GM18951 (cell line): Measurements from ENCODE around the gene STAB1.

Source experiments
- POLR2A ChIP-seq: IDR thresholded peaks from 4 replicates; pipeline ENCODE4 v1.6.1; 2011; ENCODE audit warnings: mild to moderate bottlenecking; ENCODE audit not compliant: insufficient read length, insufficient read depth; ENCODE audit errors: extremely low read depth
- in situ Hi-C: fragments of 300-500 bp; cut with MboI; formaldehyde crosslinking; loops from one replicate; pipeline ENCODE4 v1.12.0; 2022; ENCODE audit warnings: low sequenced_read_pairs, mixed read lengths, inconsistent platforms; ENCODE audit not compliant: unreplicated experiment

STAB1 gene

DNA sequence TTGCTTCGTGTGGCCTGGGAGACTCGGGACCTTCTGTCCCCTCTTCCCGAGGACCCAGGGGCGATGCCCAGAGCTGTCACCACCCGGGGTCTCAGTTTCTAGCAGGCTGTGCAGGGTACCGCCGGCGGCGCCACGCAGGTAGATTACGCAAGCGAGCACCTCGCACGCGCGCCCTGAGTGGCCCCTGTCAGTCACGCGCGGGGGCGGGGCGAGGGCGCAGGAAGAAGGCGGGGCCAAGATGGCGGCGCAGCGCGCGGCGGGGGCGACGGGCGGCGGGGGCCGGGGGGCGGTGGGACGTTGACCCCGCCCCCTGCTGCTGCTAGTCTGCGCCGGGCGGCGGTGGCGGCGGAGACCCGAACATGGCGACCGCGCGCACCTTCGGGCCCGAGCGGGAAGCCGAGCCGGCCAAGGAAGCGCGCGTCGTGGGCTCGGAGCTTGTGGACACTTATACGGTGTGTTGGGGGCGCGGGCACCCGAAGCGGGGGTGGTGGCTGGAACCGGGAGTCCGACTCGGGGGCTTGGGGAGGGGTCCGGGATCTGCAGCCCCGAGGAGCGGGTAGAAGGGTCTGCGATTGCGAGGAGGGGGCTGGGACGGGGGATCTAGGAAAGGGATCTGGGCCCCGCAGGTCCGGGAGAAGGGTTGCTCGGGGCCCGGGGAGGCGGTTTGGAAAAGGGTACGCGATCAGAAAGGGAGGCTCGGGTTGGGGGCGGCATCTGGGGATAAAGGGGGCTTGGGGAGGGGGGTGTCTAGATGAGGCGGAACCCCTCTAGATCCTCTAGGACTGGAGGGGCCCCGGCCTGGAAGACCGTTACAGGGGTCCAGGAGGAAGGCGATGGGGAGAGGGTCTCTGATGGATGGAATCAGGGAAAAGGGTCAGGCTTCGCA lies 39.6 kb upstream of the STAB1 start, which contains the start of gene NISCH:
Gene NISCH (plus strand): TSS at position 322 of the 886 bp plus-strand sequence. CDS start 38 bp downstream, at position 360.
- TF ChIP-seq POLR2A = peak; percentile 91
- in situ Hi-C loops = no loop called here

DNA sequence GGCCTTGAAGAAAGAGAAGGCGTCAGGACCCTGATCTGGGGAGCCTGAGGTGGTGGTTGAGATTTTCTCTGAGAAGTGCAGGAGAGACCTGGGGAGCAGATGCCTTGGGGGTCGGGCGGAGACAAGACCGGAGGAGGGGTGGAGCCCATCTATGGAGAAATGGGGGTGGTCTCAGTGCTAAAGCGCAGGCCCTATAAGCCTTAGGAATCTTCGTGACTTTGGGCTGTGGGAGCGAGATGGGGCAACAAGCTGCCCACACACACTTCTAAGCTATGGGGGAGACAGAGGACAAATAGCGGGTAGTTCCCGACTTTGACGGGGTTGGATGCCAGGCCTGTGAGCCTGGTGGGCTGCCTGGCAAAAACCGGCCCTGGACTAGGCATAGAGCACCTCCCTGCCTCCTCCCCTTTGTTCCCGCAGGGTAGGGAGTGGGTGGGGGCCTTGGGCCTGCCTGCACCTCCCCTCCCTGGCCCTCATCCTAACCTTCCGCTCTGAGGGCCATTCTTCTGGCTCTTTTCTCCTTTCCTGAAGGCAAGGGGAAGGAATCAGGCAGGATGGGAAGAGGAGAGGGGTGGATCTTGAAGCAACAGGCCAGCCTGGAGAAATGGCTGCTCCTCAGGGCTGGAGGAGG lies 38.9 kb upstream of the STAB1 start:
- in situ Hi-C loops = no loop called here
- TF ChIP-seq POLR2A = no peak

DNA sequence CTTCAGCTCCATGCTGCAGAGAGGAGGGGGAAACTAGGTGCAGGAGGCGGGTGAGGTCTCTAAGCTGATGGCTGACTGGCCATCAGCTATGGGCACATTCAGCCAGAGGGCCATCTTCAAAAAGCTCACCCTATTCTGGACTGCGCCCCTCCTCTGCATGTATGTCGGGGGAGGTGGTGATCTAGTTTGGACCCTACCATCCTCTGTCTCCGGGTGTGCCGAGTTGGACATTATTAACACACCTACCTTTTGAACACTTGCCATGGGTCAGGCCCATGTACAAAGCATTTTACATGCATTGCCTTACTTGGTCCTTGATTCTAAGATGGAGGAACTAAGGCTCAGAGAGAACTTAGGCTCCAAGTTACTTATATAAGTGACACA lies 38.3 kb upstream of the STAB1 start:
- in situ Hi-C loops = no loop called here
- TF ChIP-seq POLR2A = no peak

DNA sequence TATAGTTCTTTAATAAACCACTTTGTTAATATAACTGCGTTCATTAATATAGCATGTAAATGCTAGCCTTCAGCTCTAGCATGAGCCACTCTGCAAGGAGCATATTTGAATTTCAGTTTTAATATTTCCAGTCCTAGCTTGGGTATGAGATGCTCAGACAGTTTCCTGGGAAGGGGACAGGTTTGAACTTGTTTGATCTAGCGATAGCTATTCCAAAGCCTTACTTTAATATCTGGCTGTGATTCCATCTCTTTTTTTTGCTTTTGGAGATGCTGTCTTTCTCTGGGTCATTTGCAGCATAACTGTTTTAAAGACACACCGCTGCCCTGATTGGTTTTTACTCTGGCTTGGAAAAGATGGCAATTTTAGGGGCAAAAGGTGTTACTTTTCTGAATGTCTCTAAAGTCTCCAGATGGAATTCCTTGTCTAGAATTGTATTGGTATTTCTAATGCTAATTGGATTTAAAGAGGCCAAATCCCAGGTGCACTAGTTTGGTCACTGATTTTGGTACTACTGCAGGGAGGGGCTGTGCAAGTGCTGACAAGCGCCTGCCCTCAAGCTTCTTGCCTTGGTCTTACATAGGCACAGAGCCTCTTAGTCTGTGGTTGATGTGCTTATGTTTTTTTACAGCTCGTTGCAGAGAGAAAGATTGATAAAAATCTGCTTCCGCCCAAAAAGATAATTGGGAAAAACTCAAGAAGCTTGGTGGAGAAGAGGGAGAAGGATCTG lies 36.9 kb upstream of the STAB1 start:
- in situ Hi-C loops = no loop called here
- no peak for TF ChIP-seq POLR2A

DNA sequence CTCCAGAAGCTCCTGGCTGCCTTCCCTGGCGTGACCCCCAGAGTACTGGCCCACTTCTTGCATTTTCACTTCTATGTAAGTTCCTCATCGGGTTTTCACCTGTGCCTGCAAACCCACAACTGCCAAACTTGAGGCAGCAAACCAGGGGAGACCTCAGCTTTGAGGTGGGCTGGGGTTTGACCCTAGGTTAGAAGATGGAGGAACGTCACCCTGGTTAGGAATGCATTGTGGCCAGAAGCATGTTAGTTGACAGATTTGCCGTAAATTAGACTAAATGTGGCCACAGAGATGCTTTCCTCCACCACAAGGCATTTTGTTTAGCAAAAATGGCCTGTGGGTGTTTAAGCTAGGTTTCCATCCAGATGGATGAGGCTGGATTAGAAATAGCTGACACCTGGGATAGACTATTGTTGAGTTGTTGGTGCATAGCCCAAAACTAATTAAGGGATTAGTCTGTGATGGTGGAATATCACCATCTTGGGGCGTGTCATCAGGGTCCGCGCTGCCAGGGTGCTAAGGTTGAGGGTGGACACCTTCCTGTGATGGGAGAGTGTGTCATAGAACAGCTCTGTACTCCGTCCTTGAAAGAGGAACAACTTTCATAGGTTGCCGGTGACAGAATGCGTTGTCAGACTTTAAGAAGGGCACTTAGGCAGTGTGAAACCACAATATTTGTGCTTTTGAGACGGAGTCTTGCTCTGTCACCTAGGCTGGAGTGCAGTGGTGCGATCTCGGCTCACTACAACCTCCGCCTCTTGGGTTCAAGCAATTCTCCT lies 36.2 kb upstream of the STAB1 start:
- in situ Hi-C loops = no loop called here
- TF ChIP-seq POLR2A = no peak

DNA sequence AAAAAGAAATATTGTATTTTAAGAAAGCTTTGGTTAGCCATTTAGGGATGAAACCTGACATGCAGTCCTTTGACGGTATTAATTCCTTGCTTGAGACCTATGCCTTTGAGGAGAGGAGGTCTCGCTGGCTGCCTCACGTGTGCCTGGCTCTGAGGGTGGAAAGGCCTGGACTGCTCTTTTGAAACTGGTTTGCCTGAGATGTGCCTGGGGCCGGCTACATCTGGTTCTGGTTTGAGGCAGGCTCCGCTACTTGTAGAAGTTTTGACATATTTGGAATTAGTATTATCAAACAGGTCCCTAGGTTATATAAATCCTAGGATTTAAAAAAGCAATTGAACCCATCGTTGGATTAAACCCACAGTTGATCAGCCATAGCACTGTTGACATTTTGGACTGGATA lies 33.3 kb upstream of the STAB1 start:
- in situ Hi-C loops = no loop called here
- no peak for TF ChIP-seq POLR2A

DNA sequence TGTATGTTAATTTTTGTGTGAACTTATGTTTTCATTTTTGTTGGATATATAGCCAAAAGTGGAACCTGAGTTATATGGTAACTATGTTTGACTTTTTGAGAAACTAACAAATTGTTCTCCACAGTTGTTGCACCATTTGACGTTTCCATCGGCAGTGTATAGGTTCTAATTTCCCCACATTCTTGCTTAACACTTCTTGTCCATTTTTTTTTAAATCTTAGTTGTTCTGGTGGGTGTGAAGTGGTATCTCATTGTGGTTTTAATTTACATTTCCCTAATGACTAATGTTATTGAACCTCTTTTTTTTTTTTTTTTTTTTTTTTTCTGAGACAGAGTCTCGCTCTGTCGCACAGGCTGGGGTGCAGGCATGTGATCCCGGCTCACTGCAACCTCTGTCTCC lies 31.7 kb upstream of the STAB1 start:
- in situ Hi-C loops = no loop called here
- no peak for TF ChIP-seq POLR2A

DNA sequence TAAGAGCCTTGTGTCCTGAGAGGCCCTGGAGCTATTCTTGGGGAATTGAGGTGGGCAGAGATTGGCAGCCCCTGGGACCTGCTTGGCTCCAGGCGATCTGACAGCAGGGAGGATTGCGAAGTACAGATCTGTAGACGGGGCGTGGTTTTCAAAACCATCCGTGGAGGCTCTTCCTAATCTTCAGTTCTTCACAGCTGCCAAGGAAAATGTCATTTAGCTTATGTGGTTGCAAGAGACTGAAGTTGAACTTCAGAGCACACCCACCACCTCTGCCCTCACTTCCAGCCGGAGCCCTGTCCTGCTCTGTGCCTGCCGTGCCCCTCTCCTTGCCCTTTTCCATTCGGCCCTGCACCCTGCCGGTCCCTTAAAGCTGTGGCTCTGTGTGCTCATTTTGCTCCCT lies 26.8 kb upstream of the STAB1 start:
- TF ChIP-seq POLR2A = no peak
- in situ Hi-C loops = no loop called here

DNA sequence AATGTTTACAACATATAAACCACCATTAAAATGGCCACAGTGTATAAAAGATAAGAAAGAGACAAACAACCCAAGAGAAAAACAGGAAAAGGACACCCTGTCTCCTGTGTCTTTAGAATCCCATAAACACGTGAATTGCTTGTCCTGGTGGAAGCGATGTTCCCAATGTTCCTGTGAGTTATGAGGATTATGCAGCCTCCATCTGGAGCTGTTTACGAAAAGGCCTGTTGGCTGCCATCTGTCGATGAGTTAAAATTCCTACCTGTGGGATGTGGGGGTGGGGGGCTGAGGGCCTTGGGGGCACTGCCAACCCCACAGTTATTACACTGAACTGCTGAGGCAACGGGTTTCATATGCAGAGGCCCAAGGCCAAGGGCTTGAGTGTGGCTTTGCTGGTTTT lies 26.1 kb upstream of the STAB1 start:
- in situ Hi-C loops = no loop called here
- TF ChIP-seq POLR2A = no peak

DNA sequence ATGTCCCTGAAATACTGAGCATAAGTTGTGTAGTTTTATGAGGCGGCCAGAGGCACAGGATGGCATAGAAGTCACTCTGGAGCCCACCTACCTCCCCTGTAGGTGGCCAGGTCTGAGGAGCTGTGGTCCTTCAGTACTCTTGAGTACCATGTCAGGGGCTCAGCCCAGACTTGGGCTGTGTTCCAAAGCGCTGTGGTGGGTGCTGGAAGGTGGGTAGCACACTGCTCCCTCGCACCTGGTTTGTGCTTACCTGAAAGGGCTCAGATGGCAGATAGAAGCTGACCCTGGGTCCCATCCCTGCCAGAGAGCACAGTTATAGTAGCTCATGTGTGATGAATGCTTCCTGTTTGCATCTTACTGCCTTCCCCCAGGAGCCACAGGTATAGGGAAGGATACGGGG lies 24.2 kb upstream of the STAB1 start:
- in situ Hi-C loops = no loop called here
- TF ChIP-seq POLR2A = no peak

DNA sequence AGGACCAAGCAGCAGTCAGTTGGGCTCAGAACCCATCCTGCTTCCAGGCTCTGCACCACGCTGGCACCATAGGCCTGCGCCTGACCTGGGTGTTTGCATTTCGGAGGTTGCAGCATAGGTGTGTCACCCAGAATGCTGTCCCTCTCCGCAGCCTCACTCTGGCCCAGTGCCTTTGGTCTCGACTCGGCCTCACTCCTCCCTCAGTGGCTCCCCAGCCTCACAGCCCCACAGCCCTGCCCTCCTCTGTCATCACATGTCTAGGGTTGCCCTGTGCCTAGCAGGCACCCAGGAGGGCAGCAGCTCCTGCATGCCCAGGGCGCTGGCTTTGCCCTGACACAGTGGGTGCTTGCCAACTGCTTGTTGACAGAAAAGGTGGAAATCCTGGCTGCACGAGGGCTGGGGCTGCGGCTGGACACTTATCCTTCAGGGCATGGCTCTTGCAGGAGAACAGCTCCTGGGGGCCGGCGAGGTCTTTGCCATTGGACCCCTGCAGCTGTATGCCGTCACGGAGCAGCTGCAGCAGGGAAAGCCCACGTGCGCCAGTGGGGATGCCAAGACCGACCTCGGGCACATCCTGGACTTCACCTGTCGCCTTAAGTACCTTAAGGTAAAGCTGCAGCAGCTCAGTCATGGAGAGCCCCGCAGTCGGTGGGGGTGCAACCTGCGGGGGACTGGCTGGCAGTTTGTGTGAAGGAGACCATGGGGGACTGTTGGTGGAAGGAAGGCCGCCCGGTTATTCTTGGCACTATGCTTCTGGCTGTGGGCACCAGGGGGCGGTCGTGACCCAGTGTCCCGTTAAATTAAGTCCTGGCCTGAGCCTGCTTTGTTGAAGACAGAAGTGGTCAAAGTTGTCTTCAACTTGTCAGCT lies 23.5 kb upstream of the STAB1 start:
- in situ Hi-C loops = no loop called here
- no peak for TF ChIP-seq POLR2A
